Breast epithelium (tissue), 3 donors: ENCODE data around the gene PBRM1.

ENCODE experiments used
- POLR2A ChIP-seq: fragments of 450-650 bp; IDR thresholded peaks from one replicate; pipeline ENCODE4 v1.6.1; 2016; ENCODE audit warnings: antibody characterized with exemption, mild to moderate bottlenecking, moderate library complexity
- POLR2AphosphoS5 ChIP-seq, 3 donors: sonication (generic); formaldehyde crosslinking; IDR thresholded peaks; one replicate each; pipeline ENCODE4 v1.6.1; 2017; ENCODE audit warnings: antibody characterized with exemption in 3 of 3

GRCh38 chr3:52636673-52637072 lies 49.0 kb downstream of the PBRM1 start:
- TF ChIP-seq POLR2AphosphoS5 (IDR thresholded peaks at IDR 0.05) (no peak), POLR2A (no peak)
